Measurements from ENCODE around the gene COMMD1.
A peak's percentile ranks its signal among the peaks of the same experiment; 100 is the strongest.
"Not testable (repeated sequence)": the region's sequence is repeated elsewhere in the genome, so short reads cannot be mapped to it uniquely, and the experiment has no call there.

The COMMD1 gene

DNA sequence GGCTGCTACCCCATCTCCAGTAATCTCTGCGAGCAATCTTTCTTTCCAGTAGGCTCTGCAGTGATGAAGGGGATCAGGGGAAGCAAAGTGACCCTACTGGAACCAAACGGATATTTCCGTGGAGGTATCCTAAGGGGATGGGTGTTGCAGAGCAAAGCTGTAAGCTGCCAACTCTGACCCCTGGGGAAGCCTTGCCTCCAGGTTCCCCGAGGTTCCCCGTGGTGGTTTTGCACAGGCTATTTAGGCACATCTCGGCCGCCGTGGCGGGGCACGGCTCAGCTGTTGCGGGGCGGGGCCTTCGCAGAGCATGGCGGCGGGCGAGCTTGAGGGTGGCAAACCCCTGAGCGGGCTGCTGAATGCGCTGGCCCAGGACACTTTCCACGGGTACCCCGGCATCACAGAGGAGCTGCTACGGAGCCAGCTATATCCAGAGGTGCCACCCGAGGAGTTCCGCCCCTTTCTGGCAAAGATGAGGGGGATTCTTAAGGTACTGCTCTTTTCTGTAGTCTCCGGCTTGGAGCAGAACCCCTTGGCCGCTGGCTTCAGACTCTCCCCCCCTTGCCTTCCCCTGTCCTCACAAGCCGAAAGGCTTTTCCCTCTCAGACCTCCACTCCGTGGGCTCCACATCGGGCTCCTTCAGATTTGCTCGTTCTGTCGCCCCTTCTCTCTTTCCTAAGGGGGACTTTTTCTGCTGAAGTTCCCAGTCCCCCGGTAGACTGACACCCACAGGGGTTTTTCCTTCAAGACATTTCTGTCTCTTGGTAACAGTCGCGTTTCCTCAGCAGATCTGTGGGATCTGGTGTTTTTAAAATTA lies at the start of gene COMMD1:
TSS of gene COMMD1 (plus strand) at position 303 of the 814 bp plus-strand sequence. CDS start at position 308, 5 bp downstream.
- DNase-seq (ENCODE audit: low spot score in 2 of 2), result peak; percentile 69 to 85
- Histone ChIP-seq H3K27me3 (ENCODE audit: low read depth) (no peaks in the 10 kb centered on the region), H3K4me1 (peaks cover 6% of the 10 kb centered on the region), H3K36me3 (replicated peaks) (no peaks in the 10 kb centered on the region), H3K9me3 (no peaks in the 10 kb centered on the region), H3K4me3 (peak within 1 kb of the TSS; percentile 57)
- in situ Hi-C loops (cut with MboI; ENCODE audit: low sequenced_read_pairs), result loop anchor here (25.0 kb wide), 1 partner anchor 857 kb away; no protein-coding TSS in a partner anchor

DNA sequence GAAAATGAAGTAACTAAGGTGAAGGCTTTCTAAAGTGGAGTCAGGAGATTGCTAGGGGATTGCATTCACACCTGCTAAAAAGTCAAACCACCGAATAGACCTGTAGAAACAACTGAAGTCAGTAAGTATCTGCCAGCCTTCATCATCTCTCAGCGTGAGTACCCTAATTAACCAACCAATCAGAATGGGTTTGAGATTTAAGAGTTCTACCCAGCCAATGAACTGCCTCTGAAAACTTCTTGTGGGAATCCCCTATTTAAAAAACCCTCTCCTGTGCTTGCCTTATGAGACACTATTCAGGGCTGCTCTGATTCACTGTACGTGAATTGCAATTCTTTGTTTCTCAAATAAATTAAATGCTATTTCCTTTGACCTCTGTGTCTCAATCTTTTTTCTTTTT lies 48.2 kb upstream of the COMMD1 start:
- DNase-seq (ENCODE audit: low spot score in 2 of 2), result no peak
- in situ Hi-C loops (cut with MboI; ENCODE audit: low sequenced_read_pairs), result no loop called here
- no peaks in the 10 kb centered on the region; the same call in 1 of the 2 replicates for H3K9me3 ChIP-seq
- H3K36me3 ChIP-seq (replicated peaks), result no peaks in the 10 kb centered on the region
- H3K4me1 ChIP-seq, result peaks cover 11% of the 10 kb centered on the region
- H3K4me3 ChIP-seq, result no peak overlapping the region
- H3K27me3 ChIP-seq (ENCODE audit: low read depth), result no peaks in the 10 kb centered on the region

DNA sequence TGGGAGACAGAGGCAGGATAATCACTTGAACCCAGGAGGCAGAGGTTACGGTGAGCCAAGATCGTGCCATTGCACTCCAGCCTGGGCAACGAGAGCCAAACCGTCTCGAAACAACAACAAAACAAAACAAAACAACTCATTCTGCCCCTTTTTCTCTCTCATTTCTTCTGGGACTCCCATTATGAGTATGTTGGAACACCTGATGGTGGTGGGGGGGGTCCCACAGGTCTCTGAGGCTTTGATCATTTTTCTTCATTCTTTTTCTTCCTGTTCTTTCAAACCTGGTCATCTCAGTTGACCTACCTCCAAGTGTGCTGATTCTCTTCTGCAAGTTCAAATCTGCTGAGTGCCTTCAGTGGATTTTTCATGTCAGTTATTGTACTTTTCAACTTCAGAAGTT lies 43.4 kb upstream of the COMMD1 start:
- no peak for DNase-seq (ENCODE audit: low spot score in 2 of 2)
- H3K4me3 ChIP-seq, result no peak overlapping the region
- H3K36me3 ChIP-seq (replicated peaks), result peaks cover 20% of the 10 kb centered on the region
- H3K27me3 ChIP-seq (ENCODE audit: low read depth), result no peaks in the 10 kb centered on the region
- H3K9me3 ChIP-seq, result no peaks in the 10 kb centered on the region
- no peaks in the 10 kb centered on the region for H3K4me1 ChIP-seq
- in situ Hi-C loops (cut with MboI; ENCODE audit: low sequenced_read_pairs), result loop anchor here (10.0 kb wide), 1 partner anchor 347 kb away; no protein-coding TSS in a partner anchor

DNA sequence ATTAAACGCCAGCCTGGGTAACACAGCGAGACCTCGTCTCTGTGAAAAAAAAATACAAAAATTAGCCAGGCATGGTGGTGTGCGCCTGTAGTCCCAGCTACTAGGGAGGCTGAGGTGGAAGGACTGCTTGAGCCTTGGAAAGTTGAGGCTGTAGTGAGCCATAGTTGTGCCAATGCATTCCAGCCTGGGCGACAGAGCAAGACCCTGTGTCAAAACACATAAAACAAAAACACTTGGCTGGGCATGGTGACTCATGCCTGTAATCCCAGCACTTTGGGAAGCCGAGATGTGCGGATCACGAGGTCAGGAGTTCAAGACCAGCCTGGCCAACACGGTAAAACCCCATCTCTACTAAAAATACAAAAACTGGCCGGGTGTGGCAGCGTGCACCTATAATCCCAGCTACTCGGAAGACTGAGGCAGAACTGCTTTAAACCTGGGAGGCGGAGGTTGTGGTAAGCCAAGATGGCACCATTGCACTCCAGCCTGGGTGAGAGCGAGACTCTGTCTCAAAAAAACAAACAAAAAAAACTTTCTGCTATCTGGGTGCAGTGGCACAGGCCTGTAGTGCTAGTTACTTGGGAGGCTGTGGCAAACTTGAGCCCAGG lies 38.9 kb upstream of the COMMD1 start:
- not testable (repeated sequence) for H3K9me3 ChIP-seq; H3K27me3 ChIP-seq (ENCODE audit: low read depth); H3K4me3 ChIP-seq; DNase-seq (ENCODE audit: low spot score in 2 of 2); H3K4me1 ChIP-seq
- peaks cover 60% of the 10 kb centered on the region for H3K36me3 ChIP-seq (replicated peaks)
- in situ Hi-C loops (cut with MboI; ENCODE audit: low sequenced_read_pairs), result loop anchor here (10.0 kb wide), 1 partner anchor 352 kb away; no protein-coding TSS in a partner anchor

DNA sequence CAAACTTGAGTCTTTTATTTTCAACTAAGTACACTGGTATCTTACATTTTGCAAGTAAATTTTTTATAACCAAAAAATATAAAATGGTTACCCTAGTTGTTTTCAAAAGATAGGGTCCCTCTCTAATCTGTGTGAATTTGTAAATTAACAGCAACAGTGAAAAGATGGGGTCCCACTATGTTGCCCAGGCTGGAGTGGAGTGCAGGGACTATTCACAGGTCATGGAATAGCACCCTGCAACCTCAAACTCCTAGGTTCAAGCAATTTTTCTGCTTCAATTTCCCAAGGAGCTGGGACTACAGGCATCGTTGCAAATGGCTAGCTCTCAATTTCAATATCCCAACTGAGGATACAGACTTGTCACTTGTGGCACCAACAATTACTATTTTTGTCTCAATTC lies 29.1 kb upstream of the COMMD1 start:
- Histone ChIP-seq H3K4me1 (no peaks in the 10 kb centered on the region), H3K27me3 (ENCODE audit: low read depth) (no peaks in the 10 kb centered on the region), H3K9me3 (no peaks in the 10 kb centered on the region), H3K36me3 (replicated peaks) (peaks cover 94% of the 10 kb centered on the region), H3K4me3 (no peak overlapping the region)
- DNase-seq (ENCODE audit: low spot score in 2 of 2), result no peak
- in situ Hi-C loops (cut with MboI; ENCODE audit: low sequenced_read_pairs), result no loop called here

DNA sequence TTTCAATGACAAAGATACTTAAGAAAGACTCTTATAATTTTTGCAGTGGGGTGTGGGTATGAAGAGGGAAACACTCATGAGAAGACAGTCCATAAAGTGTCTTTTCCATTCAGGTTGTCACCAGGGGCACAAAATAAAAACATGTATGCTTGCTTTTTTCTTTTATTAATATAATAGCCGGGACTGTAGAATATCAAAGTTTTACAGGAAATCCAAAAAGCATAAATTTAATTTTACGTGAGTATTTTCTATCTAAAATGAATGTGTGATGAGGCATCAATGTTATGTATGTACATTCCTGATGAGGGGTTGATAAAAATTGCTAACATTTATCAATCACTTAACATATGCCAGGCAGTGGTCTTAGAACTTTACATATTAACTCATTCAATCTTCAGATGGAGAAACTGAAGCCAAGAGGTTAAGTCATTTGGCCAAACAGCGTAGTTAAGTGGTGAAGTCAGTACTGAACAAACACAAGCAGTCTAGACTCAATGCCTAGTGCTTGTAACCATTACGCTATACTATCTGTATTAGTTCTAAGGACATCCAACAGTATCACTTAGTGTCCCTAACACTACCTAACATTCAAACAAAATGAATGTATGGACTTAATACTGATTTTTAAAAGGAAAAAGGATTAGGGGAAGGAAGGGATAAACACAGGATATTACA lies 27.8 kb upstream of the COMMD1 start:
- in situ Hi-C loops (cut with MboI; ENCODE audit: low sequenced_read_pairs), result no loop called here
- no peak for DNase-seq (ENCODE audit: low spot score in 2 of 2)

DNA sequence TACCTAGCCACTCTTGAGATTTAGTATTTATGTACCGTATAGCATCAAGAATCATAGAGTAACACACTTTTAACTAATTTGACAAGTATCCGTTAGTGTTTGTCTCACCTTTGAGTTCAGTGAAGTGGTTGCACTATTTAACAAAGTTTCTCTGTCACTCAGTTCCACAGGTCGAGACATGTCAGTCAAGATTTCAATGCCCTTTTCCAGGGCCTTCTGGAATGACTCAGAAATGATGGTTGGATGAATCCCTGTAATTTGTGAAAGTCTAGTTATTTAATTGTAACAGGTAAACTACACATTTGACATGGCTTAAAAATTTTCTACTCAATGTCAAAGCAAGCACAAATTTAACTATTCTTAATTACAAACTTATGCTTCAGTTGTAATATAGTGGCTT lies 26.7 kb upstream of the COMMD1 start:
- no peak for DNase-seq (ENCODE audit: low spot score in 2 of 2)
- H3K4me3 ChIP-seq, result no peak overlapping the region
- H3K36me3 ChIP-seq (replicated peaks), result peaks cover 93% of the 10 kb centered on the region
- H3K9me3 ChIP-seq, result no peaks in the 10 kb centered on the region
- in situ Hi-C loops (cut with MboI; ENCODE audit: low sequenced_read_pairs), result no loop called here
- H3K27me3 ChIP-seq (ENCODE audit: low read depth), result no peaks in the 10 kb centered on the region
- H3K4me1 ChIP-seq, result no peaks in the 10 kb centered on the region

More for the DNA sequence above, 27.8 kb upstream of the COMMD1 start:
- Histone ChIP-seq H3K9me3 (no peaks in the 10 kb centered on the region), H3K27me3 (ENCODE audit: low read depth) (no peaks in the 10 kb centered on the region), H3K36me3 (replicated peaks) (peaks cover 93% of the 10 kb centered on the region), H3K4me1 (no peaks in the 10 kb centered on the region), H3K4me3 (no peak overlapping the region)

DNA sequence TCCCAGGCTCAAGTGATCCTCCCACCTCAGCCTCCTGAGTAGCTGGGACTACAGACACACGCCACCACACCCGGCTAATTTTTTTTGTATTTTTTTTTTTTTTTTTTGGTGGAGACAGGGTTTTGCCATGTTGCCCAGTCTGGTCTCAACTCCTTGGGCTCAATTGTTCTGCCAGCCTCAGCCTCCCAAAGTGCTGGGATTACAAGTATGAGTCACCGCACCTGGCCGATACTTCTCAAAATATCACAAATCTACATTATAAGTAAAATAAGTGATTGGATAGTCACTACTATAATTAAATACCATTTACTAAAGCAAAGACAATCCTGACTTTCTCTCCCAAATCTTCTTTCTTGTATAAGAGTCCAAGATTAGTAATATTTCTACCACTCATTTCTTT lies 26.1 kb upstream of the COMMD1 start:
- H3K9me3 ChIP-seq; DNase-seq (ENCODE audit: low spot score in 2 of 2); H3K4me3 ChIP-seq; H3K4me1 ChIP-seq; H3K27me3 ChIP-seq (ENCODE audit: low read depth); in situ Hi-C loops (cut with MboI; ENCODE audit: low sequenced_read_pairs): not testable (repeated sequence)
- peaks cover 93% of the 10 kb centered on the region for H3K36me3 ChIP-seq (replicated peaks)

DNA sequence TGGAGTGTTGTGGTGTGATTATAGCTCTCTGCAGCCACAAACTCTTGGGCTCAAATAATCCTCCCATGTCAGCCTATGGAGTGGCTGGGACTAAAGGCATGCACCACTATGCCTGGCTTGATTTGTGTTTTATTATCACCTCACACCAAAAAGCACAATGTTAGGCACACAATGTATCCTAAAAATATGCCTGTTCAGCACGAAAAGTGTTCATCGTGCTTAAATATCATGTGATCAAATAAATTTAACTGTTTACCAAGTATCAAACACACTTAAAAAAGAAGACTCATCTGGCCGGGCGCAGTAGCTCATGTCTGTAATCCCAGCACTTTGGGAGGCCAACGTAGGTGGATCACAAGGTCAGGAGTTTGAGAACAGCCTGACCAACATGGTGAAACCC lies 22.6 kb upstream of the COMMD1 start:
- in situ Hi-C loops (cut with MboI; ENCODE audit: low sequenced_read_pairs), result no loop called here
- peaks cover 90% of the 10 kb centered on the region for H3K36me3 ChIP-seq (replicated peaks)

DNA sequence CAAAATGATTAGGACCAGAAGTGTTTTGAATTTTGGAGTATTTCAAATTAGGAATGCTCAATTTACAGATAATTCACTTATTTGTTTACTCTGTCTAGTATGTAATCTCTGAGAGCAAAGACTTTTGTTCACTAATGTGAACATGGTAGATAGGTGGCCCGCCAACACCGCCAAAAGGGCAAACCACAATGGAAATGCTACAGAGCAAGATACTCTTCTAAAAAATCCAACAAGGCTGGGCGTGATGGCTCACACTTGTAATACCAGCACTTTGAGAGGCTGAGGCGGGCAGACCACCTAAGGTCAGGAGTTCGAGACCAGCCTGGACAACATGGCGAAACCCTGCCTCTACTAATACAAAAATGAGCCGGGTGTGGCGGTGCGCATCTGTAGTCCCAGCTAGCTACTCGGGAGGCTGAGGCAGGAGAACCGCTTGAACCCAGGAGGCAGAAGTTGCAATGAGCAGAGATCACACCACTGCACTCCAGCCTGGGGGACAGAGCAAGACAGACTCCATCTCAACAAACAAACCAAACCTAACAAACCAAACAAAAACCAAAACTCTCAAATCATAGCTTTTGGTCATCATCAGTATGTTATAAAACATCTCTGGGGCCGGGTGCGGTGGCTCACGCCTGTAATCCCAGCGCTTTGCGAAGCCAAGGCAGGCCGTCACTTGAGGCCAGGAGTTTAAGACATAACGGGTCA lies 19.4 kb upstream of the COMMD1 start:
- no peak for DNase-seq (ENCODE audit: low spot score in 2 of 2)
- peaks cover 7% of the 10 kb centered on the region for H3K4me1 ChIP-seq
- H3K36me3 ChIP-seq (replicated peaks), result peaks cover 60% of the 10 kb centered on the region
- in situ Hi-C loops (cut with MboI; ENCODE audit: low sequenced_read_pairs), result no loop called here
- H3K4me3 ChIP-seq, result peak overlapping the region; percentile 96
- no peaks in the 10 kb centered on the region for H3K9me3 ChIP-seq
- no peaks in the 10 kb centered on the region for H3K27me3 ChIP-seq (ENCODE audit: low read depth)

More for the DNA sequence above, 22.6 kb upstream of the COMMD1 start:
- Histone ChIP-seq H3K4me3 (no peak overlapping the region), H3K27me3 (ENCODE audit: low read depth) (no peaks in the 10 kb centered on the region), H3K4me1 (peaks cover 7% of the 10 kb centered on the region), H3K9me3 (no peaks in the 10 kb centered on the region)
- DNase-seq (ENCODE audit: low spot score in 2 of 2), result no peak

DNA sequence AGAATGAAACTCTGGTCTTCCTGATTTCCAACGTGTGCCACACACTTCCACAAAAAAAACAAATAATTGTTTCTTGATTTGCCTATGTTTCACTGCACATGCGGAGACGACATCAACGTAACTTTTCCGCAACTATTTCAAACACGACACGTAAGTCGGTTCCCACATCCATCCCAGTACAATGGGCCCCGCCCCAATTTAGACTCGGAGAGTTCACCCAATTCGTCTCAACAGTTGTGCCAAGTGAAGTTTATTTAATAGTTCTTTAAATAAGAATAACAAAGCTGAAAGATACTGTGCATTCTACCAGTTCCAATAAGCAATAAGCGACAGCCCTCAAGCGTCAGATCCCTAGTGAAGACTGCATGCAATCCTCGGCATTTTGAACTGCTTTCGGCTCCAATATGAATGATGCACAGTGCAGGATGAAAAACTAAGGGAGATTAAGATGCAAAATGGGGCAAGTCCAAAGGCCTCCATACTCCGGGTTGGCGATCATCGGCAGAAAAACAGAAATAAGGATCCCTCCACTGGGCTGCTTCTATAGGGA lies 17.7 kb upstream of the COMMD1 start:
- H3K9me3 ChIP-seq, result no peaks in the 10 kb centered on the region
- peak in 1 of 2 experiments; percentile 36 for DNase-seq (ENCODE audit: low spot score in 2 of 2)
- in situ Hi-C loops (cut with MboI; ENCODE audit: low sequenced_read_pairs), result no loop called here
- H3K27me3 ChIP-seq (ENCODE audit: low read depth), result no peaks in the 10 kb centered on the region
- peaks cover 45% of the 10 kb centered on the region for H3K36me3 ChIP-seq (replicated peaks)
- H3K4me3 ChIP-seq, result peak overlapping the region; percentile 96
- H3K4me1 ChIP-seq, result peaks cover 7% of the 10 kb centered on the region

DNA sequence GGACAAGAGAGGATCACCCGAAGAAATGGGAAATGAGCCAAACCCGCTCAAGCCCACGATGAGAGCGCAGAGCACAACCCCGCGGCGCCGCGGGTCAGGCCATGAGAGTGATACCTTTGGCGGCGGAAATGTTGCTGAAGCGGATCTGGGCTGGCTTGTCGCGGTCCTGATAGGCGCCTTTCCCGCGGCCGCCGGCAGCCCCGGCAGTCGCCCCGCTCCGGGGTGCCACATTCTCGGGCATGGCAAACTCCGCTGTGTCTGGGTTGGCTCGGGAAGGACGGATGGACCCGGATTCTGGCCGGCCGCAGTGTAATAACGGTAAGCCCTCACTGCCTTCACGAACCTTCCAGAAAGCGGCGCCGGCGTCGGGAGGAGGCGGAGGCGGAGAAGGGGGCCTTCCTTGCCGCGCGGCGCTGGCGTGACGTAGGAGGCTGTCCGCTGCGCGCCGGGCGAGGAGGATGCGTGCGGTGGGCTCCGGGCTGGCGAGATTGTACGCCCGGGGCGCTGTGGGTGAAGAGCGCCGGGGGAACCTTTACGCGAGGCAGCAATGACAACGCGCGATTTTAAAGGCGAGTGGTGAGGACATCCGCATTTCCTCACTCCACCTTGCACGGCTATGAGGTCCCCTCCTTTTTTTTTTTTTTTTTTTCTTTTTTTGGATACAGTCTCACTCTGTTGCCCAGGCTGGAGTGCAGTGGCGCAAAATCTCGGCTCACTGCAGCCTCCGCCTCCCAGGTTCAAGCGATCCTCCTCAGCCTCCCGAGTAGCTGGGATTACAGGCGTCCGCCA lies 17.0 kb upstream of the COMMD1 start, which contains the start of gene CCT4:
TSS of gene CCT4 (minus strand) at position 390 of the 789 bp plus-strand sequence. CDS start at position 241, 149 bp downstream.
- H3K4me1 ChIP-seq, result peaks cover 7% of the 10 kb centered on the region
- DNase-seq (ENCODE audit: low spot score in 2 of 2), result peak; percentile 72 to 90
- peak within 1 kb of the TSS; percentile 96 for H3K4me3 ChIP-seq
- no peaks in the 10 kb centered on the region for H3K9me3 ChIP-seq
- peaks cover 39% of the 10 kb centered on the region for H3K36me3 ChIP-seq (replicated peaks)
- H3K27me3 ChIP-seq (ENCODE audit: low read depth), result no peaks in the 10 kb centered on the region
- in situ Hi-C loops (cut with MboI; ENCODE audit: low sequenced_read_pairs), result no loop called here
